Panc1 (cell line): ENCODE measurements around the gene NHS. TPM values are rescaled to one million over a fixed set of nuclear protein-coding genes. Genes with fewer than 3 reads are reported as not detected.

ENCODE experiments used
- ATAC-seq: fragments of 200-7000 bp; cut with Tn5 transposase; 2 replicates; pipeline ENCODE4 v1.9.1; 2020; ENCODE audit warnings: mild to moderate bottlenecking, moderate library complexity
- BruUV-seq: library from RNA; stranded (reverse); fragments of 400-500 nt; replicated peaks from 2 replicates; lab custom pipeline; 2021; lab: Mats Ljungman, UMichigan
- CTCF ChIA-PET: fragments of 300-600 bp; sonication (Branson Sonifier 250); formaldehyde crosslinking; loops from one replicate; lab custom pipeline; 2022; ENCODE audit warnings: antibody characterized with exemption; lab: Charles Lee
- POLR2A ChIA-PET: fragments of 300-600 bp; sonication (Branson Sonifier 250); formaldehyde crosslinking; loops from one replicate; lab custom pipeline; 2022; ENCODE audit warnings: antibody characterized with exemption; lab: Charles Lee
- DNase-seq: peaks from one replicate; pipeline ENCODE4 v3.0.0-alpha.2; 2010; ENCODE audit warnings: low read depth, low spot score
- H3K27ac ChIP-seq: 2 replicates; pipeline ENCODE4 v1.5.1; 2011; ENCODE audit warnings: mild to moderate bottlenecking, low read length, inconsistent platforms
- H3K27me3 ChIP-seq: fragments of 200-500 bp; sonication (Bioruptor generic); 2 replicates; pipeline ENCODE4 v1.6.0; 2014; ENCODE audit warnings: low read length, inconsistent platforms; ENCODE audit not compliant: control insufficient read depth, insufficient read depth
- H3K36me3 ChIP-seq: fragments of 200-500 bp; sonication (Bioruptor generic); 2 replicates; pipeline ENCODE4 v1.5.1; 2014; ENCODE audit warnings: inconsistent platforms, mild to moderate bottlenecking, low read length, moderate library complexity; ENCODE audit not compliant: control insufficient read depth, insufficient read depth
- H3K4me1 ChIP-seq: 2 replicates; pipeline ENCODE4 v1.5.1; 2011; ENCODE audit warnings: inconsistent platforms, mild to moderate bottlenecking, low read length, moderate library complexity; ENCODE audit not compliant: control insufficient read depth, insufficient read depth
- H3K4me3 ChIP-seq, 2 experiments: 2 replicates each; pipeline ENCODE4 v1.5.1; 2011 to 2012; ENCODE audit warnings: low read depth in 2 of 2, low read length in 2 of 2, mild to moderate bottlenecking in 2 of 2, inconsistent platforms in 1 of 2, moderate library complexity in 1 of 2
- H3K9me3 ChIP-seq: fragments of 200-500 bp; sonication (Bioruptor generic); 2 replicates; pipeline ENCODE4 v1.5.1; 2014; ENCODE audit warnings: low read depth, mild to moderate bottlenecking, inconsistent platforms, low read length, moderate library complexity; ENCODE audit not compliant: control insufficient read depth, insufficient read depth
- POLR2AphosphoS5 ChIP-seq: IDR thresholded peaks from 2 replicates; pipeline ENCODE4 v1.6.1; 2012; ENCODE audit warnings: mild to moderate bottlenecking, low read depth, low read length, moderate library complexity
- SIN3A ChIP-seq: IDR thresholded peaks from 2 replicates; pipeline ENCODE4 v1.6.1; 2012; ENCODE audit warnings: low read depth, mild to moderate bottlenecking, low read length, moderate library complexity, borderline replicate concordance; ENCODE audit not compliant: insufficient read depth
- TCF7L2 ChIP-seq: IDR thresholded peaks from 2 replicates; pipeline ENCODE4 v1.6.1; 2011; ENCODE audit warnings: mild to moderate bottlenecking, low read depth, low read length, inconsistent platforms
- in situ Hi-C: cut with HindIII; loops from 2 replicates; pipeline ENCODE4 v1.10.0; 2016; ENCODE audit warnings: low sequenced_read_pairs, low pct_unique_long_range_greater_than_20kb
- intact Hi-C: fragments of 100-400 bp; cut with micrococcal nuclease; formaldehyde crosslinking; loops from one replicate; pipeline ENCODE4 v1.10.0; 2022; ENCODE audit not compliant: unreplicated experiment
- total RNA-seq: library from RNA; stranded (reverse); gene quantifications from one replicate; pipeline ENCODE4 v1.2.1, GENCODE V29; 2021; ENCODE audit not compliant: unreplicated experiment
- TF ChIP-seq, protein P1 (sequence below): fragments of 450-650 bp; IDR thresholded peaks from 2 replicates; pipeline ENCODE4 v1.5.1; 2017; ENCODE audit warnings: mild to moderate bottlenecking
- TF ChIP-seq, protein P2 (sequence below), 2 experiments: IDR thresholded peaks; 2 replicates each; pipeline ENCODE4 v1.6.1; 2011 to 2012; ENCODE audit warnings: low read depth in 2 of 2, control low read depth in 1 of 2, low read length in 1 of 2, mild to moderate bottlenecking in 1 of 2, moderate library complexity in 1 of 2; ENCODE audit not compliant: insufficient read depth in 1 of 2

The NHS gene
- total RNA-seq, 1 experiment from 2014 or later: 0.80 TPM

DNA sequence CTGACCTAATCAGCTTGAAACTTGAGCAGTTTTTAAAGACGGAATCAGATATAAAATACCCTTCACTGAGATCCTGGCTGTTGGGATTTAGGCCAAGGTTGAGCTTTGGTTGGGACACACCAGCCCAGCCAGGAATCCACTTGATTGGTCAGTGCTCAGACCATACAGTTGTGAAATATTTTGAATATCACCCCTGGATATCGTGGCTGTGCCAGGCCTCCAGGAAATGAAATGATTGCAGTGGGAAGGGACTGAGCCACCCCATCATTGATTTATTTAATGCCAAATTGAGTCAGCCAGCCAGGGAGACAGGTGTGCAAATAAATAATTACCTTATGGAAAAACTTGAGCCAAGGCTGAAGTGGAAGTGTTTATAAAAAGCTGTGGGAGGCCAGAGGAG is 233.9 kb downstream of the NHS start:
- Histone ChIP-seq H3K9me3 (no peaks in the 10 kb centered on the region), H3K27me3 (no peaks in the 10 kb centered on the region), H3K36me3 (no peaks in the 10 kb centered on the region), H3K4me3 (no peak overlapping the region), H3K27ac (no peak overlapping the region), H3K4me1 (no peaks in the 10 kb centered on the region)
- POLR2A ChIA-PET: no interaction called here
- DNase-seq (no peak), ATAC-seq (no peak)
- BruUV-seq: no TSS peak
- CTCF ChIA-PET: no interaction called here
- intact Hi-C loops: no loop called here
- in situ Hi-C loops: no loop called here
- TF ChIP-seq, protein P1, sequence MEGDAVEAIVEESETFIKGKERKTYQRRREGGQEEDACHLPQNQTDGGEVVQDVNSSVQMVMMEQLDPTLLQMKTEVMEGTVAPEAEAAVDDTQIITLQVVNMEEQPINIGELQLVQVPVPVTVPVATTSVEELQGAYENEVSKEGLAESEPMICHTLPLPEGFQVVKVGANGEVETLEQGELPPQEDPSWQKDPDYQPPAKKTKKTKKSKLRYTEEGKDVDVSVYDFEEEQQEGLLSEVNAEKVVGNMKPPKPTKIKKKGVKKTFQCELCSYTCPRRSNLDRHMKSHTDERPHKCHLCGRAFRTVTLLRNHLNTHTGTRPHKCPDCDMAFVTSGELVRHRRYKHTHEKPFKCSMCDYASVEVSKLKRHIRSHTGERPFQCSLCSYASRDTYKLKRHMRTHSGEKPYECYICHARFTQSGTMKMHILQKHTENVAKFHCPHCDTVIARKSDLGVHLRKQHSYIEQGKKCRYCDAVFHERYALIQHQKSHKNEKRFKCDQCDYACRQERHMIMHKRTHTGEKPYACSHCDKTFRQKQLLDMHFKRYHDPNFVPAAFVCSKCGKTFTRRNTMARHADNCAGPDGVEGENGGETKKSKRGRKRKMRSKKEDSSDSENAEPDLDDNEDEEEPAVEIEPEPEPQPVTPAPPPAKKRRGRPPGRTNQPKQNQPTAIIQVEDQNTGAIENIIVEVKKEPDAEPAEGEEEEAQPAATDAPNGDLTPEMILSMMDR: no peak
- TF ChIP-seq POLR2AphosphoS5 (no peak), TCF7L2 (no peak), SIN3A (no peak)
- TF ChIP-seq, protein P2, sequence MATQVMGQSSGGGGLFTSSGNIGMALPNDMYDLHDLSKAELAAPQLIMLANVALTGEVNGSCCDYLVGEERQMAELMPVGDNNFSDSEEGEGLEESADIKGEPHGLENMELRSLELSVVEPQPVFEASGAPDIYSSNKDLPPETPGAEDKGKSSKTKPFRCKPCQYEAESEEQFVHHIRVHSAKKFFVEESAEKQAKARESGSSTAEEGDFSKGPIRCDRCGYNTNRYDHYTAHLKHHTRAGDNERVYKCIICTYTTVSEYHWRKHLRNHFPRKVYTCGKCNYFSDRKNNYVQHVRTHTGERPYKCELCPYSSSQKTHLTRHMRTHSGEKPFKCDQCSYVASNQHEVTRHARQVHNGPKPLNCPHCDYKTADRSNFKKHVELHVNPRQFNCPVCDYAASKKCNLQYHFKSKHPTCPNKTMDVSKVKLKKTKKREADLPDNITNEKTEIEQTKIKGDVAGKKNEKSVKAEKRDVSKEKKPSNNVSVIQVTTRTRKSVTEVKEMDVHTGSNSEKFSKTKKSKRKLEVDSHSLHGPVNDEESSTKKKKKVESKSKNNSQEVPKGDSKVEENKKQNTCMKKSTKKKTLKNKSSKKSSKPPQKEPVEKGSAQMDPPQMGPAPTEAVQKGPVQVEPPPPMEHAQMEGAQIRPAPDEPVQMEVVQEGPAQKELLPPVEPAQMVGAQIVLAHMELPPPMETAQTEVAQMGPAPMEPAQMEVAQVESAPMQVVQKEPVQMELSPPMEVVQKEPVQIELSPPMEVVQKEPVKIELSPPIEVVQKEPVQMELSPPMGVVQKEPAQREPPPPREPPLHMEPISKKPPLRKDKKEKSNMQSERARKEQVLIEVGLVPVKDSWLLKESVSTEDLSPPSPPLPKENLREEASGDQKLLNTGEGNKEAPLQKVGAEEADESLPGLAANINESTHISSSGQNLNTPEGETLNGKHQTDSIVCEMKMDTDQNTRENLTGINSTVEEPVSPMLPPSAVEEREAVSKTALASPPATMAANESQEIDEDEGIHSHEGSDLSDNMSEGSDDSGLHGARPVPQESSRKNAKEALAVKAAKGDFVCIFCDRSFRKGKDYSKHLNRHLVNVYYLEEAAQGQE (IDR thresholded peaks at IDR 0.05; ENCODE audit: insufficient read depth in 1 of 2, low read depth in 2 of 2, low read length in 1 of 2): no peak

DNA sequence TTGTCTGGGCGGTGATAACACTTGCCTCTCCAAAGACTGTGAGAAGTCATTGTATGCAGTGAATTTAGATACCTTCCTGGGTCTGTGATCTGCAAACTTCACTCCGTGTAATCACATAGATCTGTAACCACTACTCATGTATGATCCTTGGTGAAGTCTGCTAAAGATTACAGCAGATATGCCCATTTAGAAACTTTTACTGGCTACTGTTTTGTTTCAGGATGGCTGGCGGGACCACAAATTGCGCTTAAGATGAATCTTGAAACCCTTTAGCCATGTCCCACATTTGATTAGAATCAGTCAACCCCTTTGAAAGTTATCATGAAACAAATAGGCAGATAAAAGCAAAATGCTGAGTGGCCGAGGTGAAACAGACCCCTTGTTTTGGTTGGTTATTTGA is 235.8 kb downstream of the NHS start:
- CTCF ChIA-PET: no interaction called here
- intact Hi-C loops: no loop called here
- Histone ChIP-seq H3K4me1 (no peaks in the 10 kb centered on the region), H3K27me3 (no peaks in the 10 kb centered on the region), H3K27ac (no peak overlapping the region), H3K4me3 (no peak overlapping the region), H3K36me3 (no peaks in the 10 kb centered on the region), H3K9me3 (no peaks in the 10 kb centered on the region)
- in situ Hi-C loops: no loop called here
- POLR2A ChIA-PET: no interaction called here
- ATAC-seq: no peak
- TF ChIP-seq POLR2AphosphoS5 (no peak), SIN3A (no peak), TCF7L2 (no peak)
- TF ChIP-seq, protein P2 (IDR thresholded peaks at IDR 0.05; ENCODE audit: insufficient read depth in 1 of 2, low read depth in 2 of 2, low read length in 1 of 2): no peak
- TF ChIP-seq, protein P1: no peak
- no peak for DNase-seq
- BruUV-seq: no TSS peak
